Trophoblast cell (in vitro differentiated cells and primary cell): ENCODE results near the gene GMPPB.

Experiments used
- DNase-seq, 2 donors: peaks; one replicate each; pipeline ENCODE4 v3.0.0-alpha.2; 2016
- H2AFZ ChIP-seq: 2 replicates; pipeline ENCODE4 v1.6.1; 2013; ENCODE audit warnings: low read length, moderate library complexity, mild to moderate bottlenecking; ENCODE audit not compliant: insufficient read depth, poor library complexity
- H2AK5ac ChIP-seq: 2 replicates; pipeline ENCODE4 v1.6.1; 2013; ENCODE audit warnings: mild to moderate bottlenecking, low read length
- H2BK120ac ChIP-seq: 2 replicates; pipeline ENCODE4 v1.6.1; 2013; ENCODE audit warnings: low read length, mild to moderate bottlenecking, moderate library complexity; ENCODE audit not compliant: insufficient read depth, poor library complexity
- H2BK12ac ChIP-seq: 2 replicates; pipeline ENCODE4 v1.6.1; 2013; ENCODE audit warnings: mild to moderate bottlenecking, low read length, moderate library complexity
- H2BK5ac ChIP-seq: 2 replicates; pipeline ENCODE4 v1.6.1; 2013; ENCODE audit warnings: low read length, low read depth, moderate library complexity, mild to moderate bottlenecking; ENCODE audit not compliant: poor library complexity
- H3K14ac ChIP-seq: 2 replicates; pipeline ENCODE4 v1.6.1; 2013; ENCODE audit warnings: mild to moderate bottlenecking, low read length
- H3K18ac ChIP-seq: 2 replicates; pipeline ENCODE4 v1.6.1; 2013; ENCODE audit warnings: mild to moderate bottlenecking, low read length
- H3K23ac ChIP-seq: 2 replicates; pipeline ENCODE4 v1.6.1; 2013; ENCODE audit warnings: low read length
- H3K27ac ChIP-seq: 2 replicates; pipeline ENCODE4 v1.5.1; 2013; ENCODE audit warnings: low read depth, mild to moderate bottlenecking, inconsistent platforms, low read length, moderate library complexity
- H3K27me3 ChIP-seq: 2 replicates; pipeline ENCODE4 v1.6.1; 2013; ENCODE audit warnings: inconsistent platforms, mild to moderate bottlenecking, low read length, moderate library complexity; ENCODE audit not compliant: insufficient read depth
- H3K36me3 ChIP-seq, 2 experiments: 1 replicate in 1 of 2; 2 replicates in 1 of 2; pipeline ENCODE4 v1.6.1; 2013; ENCODE audit warnings: low read length in 2 of 2, mild to moderate bottlenecking in 2 of 2, moderate library complexity in 1 of 2; ENCODE audit not compliant: insufficient read depth in 2 of 2, control insufficient read depth in 1 of 2
- H3K4ac ChIP-seq: 2 replicates; pipeline ENCODE4 v1.6.1; 2013; ENCODE audit warnings: low read depth, mild to moderate bottlenecking, low read length, moderate library complexity
- H3K4me1 ChIP-seq, 2 experiments: 1 replicate in 1 of 2; 2 replicates in 1 of 2; pipeline ENCODE4 v1.6.1; 2013; ENCODE audit warnings: low read length in 2 of 2, mild to moderate bottlenecking in 2 of 2, moderate library complexity in 1 of 2; ENCODE audit not compliant: insufficient read depth in 2 of 2, control insufficient read depth in 1 of 2
- H3K4me2 ChIP-seq: 2 replicates; pipeline ENCODE4 v1.6.1; 2013; ENCODE audit warnings: inconsistent platforms, mild to moderate bottlenecking, low read length, moderate library complexity
- H3K4me3 ChIP-seq: 2 replicates; pipeline ENCODE4 v1.5.1; 2013; ENCODE audit warnings: mild to moderate bottlenecking, low read depth, low read length, inconsistent platforms
- H3K79me1 ChIP-seq: one replicate; pipeline ENCODE4 v1.6.1; 2013; ENCODE audit warnings: low read length
- H3K79me2 ChIP-seq: 2 replicates; pipeline ENCODE4 v1.6.1; 2013; ENCODE audit warnings: low read length, mild to moderate bottlenecking; ENCODE audit not compliant: control insufficient read depth, insufficient read depth, poor library complexity
- H3K9ac ChIP-seq: 2 replicates; pipeline ENCODE4 v1.6.1; 2013; ENCODE audit warnings: mild to moderate bottlenecking, low read length
- H3K9me3 ChIP-seq: 2 replicates; pipeline ENCODE4 v1.6.1; 2013; ENCODE audit warnings: low read depth, mild to moderate bottlenecking, control low read depth, inconsistent platforms, low read length; ENCODE audit not compliant: insufficient read depth
- H4K12ac ChIP-seq: 2 replicates; pipeline ENCODE4 v1.6.1; 2013; ENCODE audit warnings: low read depth, mild to moderate bottlenecking, low read length, moderate library complexity
- H4K8ac ChIP-seq: 2 replicates; pipeline ENCODE4 v1.6.1; 2013; ENCODE audit warnings: low read depth, mild to moderate bottlenecking, low read length, moderate library complexity
- H4K91ac ChIP-seq: one replicate; pipeline ENCODE4 v1.6.1; 2013; ENCODE audit warnings: low read depth, mild to moderate bottlenecking, low read length, moderate library complexity
- WGBS: extraction: QIAGEN DNeasy Blood & Tissue Kit; methylation state at CpG from one replicate; pipeline ENCODE4 v1.1.7; 2013; ENCODE audit warnings: missing lambda C conversion rate; ENCODE audit not compliant: insufficient read length, insufficient coverage; ENCODE audit errors: extremely low coverage; 5-methylcytosine and 5-hydroxymethylcytosine counted together

GMPPB gene

GRCh38 chr3:49732597-49732996 is 8.8 kb upstream of the GMPPB start:
- Histone ChIP-seq H3K4me3 (no peak overlapping the region), H2AFZ (no peak overlapping the region), H2AK5ac (no peak overlapping the region), H2BK120ac (no peak overlapping the region), H3K79me2 (no peaks in the 10 kb centered on the region), H3K27ac (no peak overlapping the region), H4K91ac (no peak overlapping the region), H3K36me3 (peaks cover 29 to 43% of the 10 kb centered on the region in 2 experiments), H3K14ac (no peak overlapping the region), H2BK12ac (no peak overlapping the region), H4K8ac (no peak overlapping the region), H3K9me3 (no peaks in the 10 kb centered on the region), H3K79me1 (no peaks in the 10 kb centered on the region), H3K23ac (no peak overlapping the region), H2BK5ac (no peak overlapping the region), H3K4me1 (no peaks in the 10 kb centered on the region), H3K18ac (no peak overlapping the region), H3K9ac (no peak overlapping the region), H3K4me2 (no peak overlapping the region), H3K4ac (no peak overlapping the region), H4K12ac (no peak overlapping the region), H3K27me3 (no peaks in the 10 kb centered on the region)
- DNase-seq, result no peak
- WGBS, result no CpG with 5 or more reads among the region's 11 CpGs

GRCh38 chr3:49729966-49730609 is 6.3 kb upstream of the GMPPB start:
- H4K12ac ChIP-seq, result no peak overlapping the region
- no peak overlapping the region for H3K23ac ChIP-seq
- no peak overlapping the region for H2AFZ ChIP-seq
- H3K79me2 ChIP-seq, result no peaks in the 10 kb centered on the region
- H3K27ac ChIP-seq, result no peak overlapping the region
- no peaks in the 10 kb centered on the region for H3K4me1 ChIP-seq
- H2BK120ac ChIP-seq, result no peak overlapping the region
- no CpG with 5 or more reads among the region's 4 CpGs for WGBS
- H3K4ac ChIP-seq, result no peak overlapping the region
- H2AK5ac ChIP-seq, result no peak overlapping the region
- H3K4me2 ChIP-seq, result no peak overlapping the region
- no peak overlapping the region for H3K4me3 ChIP-seq
- no peak overlapping the region for H4K91ac ChIP-seq
- DNase-seq, result no peak
- H3K18ac ChIP-seq, result no peak overlapping the region
- peaks cover 47 to 58% of the 10 kb centered on the region in 2 experiments for H3K36me3 ChIP-seq
- no peaks in the 10 kb centered on the region for H3K27me3 ChIP-seq
- no peak overlapping the region for H2BK5ac ChIP-seq
- H3K9ac ChIP-seq, result no peak overlapping the region
- H3K79me1 ChIP-seq, result no peaks in the 10 kb centered on the region
- no peaks in the 10 kb centered on the region for H3K9me3 ChIP-seq
- H3K14ac ChIP-seq, result no peak overlapping the region
- no peak overlapping the region for H4K8ac ChIP-seq
- H2BK12ac ChIP-seq, result no peak overlapping the region

- Histone ChIP-seq H4K12ac (no peak overlapping the region), H3K27ac (no peak overlapping the region), H2BK120ac (no peak overlapping the region), H3K27me3 (no peaks in the 10 kb centered on the region), H3K79me2 (peaks cover 9% of the 10 kb centered on the region), H3K4me3 (no peak overlapping the region), H4K8ac (no peak overlapping the region), H3K4me2 (no peak overlapping the region), H2BK5ac (no peak overlapping the region), H3K4me1 (peaks cover 4 to 9% of the 10 kb centered on the region in 2 experiments), H3K23ac (no peak overlapping the region), H3K18ac (no peak overlapping the region), H3K9me3 (no peaks in the 10 kb centered on the region), H3K9ac (no peak overlapping the region), H4K91ac (no peak overlapping the region), H2BK12ac (no peak overlapping the region), H2AFZ (no peak overlapping the region), H3K79me1 (peaks cover 9% of the 10 kb centered on the region), H3K14ac (no peak overlapping the region), H2AK5ac (no peak overlapping the region), H3K4ac (no peak overlapping the region), H3K36me3 (peaks cover 41 to 47% of the 10 kb centered on the region in 2 experiments)
- WGBS, result no CpG with 5 or more reads among the region's 15 CpGs
- no peak for DNase-seq
These were observed 4.2 kb upstream of the GMPPB start for GRCh38 chr3:49727924-49728361.

GRCh38 chr3:49727154-49727923 is 3.6 kb upstream of the GMPPB start:
- H3K79me1 ChIP-seq, result peaks cover 9% of the 10 kb centered on the region
- peaks cover 2% of the 10 kb centered on the region for H3K9me3 ChIP-seq
- no peak overlapping the region for H4K12ac ChIP-seq
- no peak overlapping the region for H2BK5ac ChIP-seq
- H2AFZ ChIP-seq, result no peak overlapping the region
- H3K4me2 ChIP-seq, result no peak overlapping the region
- H3K4me1 ChIP-seq, result peaks cover 8 to 12% of the 10 kb centered on the region in 2 experiments
- no peak overlapping the region for H3K4ac ChIP-seq
- whole genome bisulfite sequencing, result no CpG with 5 or more reads among the region's 19 CpGs
- no peak overlapping the region for H2AK5ac ChIP-seq
- H4K91ac ChIP-seq, result no peak overlapping the region
- no peak overlapping the region for H3K27ac ChIP-seq
- H3K4me3 ChIP-seq, result no peak overlapping the region
- no peak overlapping the region for H2BK12ac ChIP-seq
- peaks cover 9% of the 10 kb centered on the region for H3K79me2 ChIP-seq
- H4K8ac ChIP-seq, result no peak overlapping the region
- no peak overlapping the region for H2BK120ac ChIP-seq
- H3K14ac ChIP-seq, result no peak overlapping the region
- H3K36me3 ChIP-seq, result peaks cover 41 to 47% of the 10 kb centered on the region in 2 experiments
- no peak for DNase-seq
- H3K23ac ChIP-seq, result no peak overlapping the region
- H3K27me3 ChIP-seq, result no peaks in the 10 kb centered on the region
- H3K9ac ChIP-seq, result no peak overlapping the region
- no peak overlapping the region for H3K18ac ChIP-seq
